Mesothelial cell of epicardium (in vitro differentiated cells): Measurements from ENCODE around the gene GRK5. TPM values are rescaled to one million over a fixed set of nuclear protein-coding genes. Genes with fewer than 3 reads are reported as not detected.
"Not testable (repeated sequence)": the region's sequence is repeated elsewhere in the genome, so short reads cannot be mapped to it uniquely, and the experiment has no call there.

Experiments
- DNase-seq, 2 experiments: peaks; one replicate each; pipeline ENCODE4 v3.0.0; 2021; ENCODE audit warnings: low spot score in 2 of 2; ENCODE audit not compliant: unreplicated experiment in 2 of 2
- H3K27ac Mint-ChIP-seq: 2 replicates; pipeline ENCODE4 v1.8.0; 2021; ENCODE audit warnings: mixed read lengths
- H3K27me3 Mint-ChIP-seq: 2 replicates; pipeline ENCODE4 v1.8.0; 2021; ENCODE audit warnings: low read depth, mixed read lengths
- H3K36me3 Mint-ChIP-seq: 2 replicates; pipeline ENCODE4 v1.8.0; 2021; ENCODE audit warnings: mixed read lengths
- H3K4me1 Mint-ChIP-seq: 2 replicates; pipeline ENCODE4 v1.8.0; 2021; ENCODE audit warnings: mixed read lengths
- H3K4me3 Mint-ChIP-seq: 2 replicates; pipeline ENCODE4 v1.8.0; 2021; ENCODE audit warnings: mild to moderate bottlenecking, moderate library complexity, mixed read lengths
- H3K9me3 Mint-ChIP-seq: 2 replicates; pipeline ENCODE4 v1.8.0; 2021; ENCODE audit warnings: mixed read lengths
- CTCF ChIP-seq: fragments of 200-600 bp; sonication (generic); IDR thresholded peaks from one replicate; pipeline ENCODE4 v1.5.0; 2021; ENCODE audit warnings: antibody characterized with exemption; ENCODE audit not compliant: unreplicated experiment
- total RNA-seq: library from RNA; stranded (reverse); gene quantifications from 3 replicates; pipeline ENCODE4 v1.2.1, GENCODE V29; 2021

Gene GRK5
- total RNA-seq, 1 donor from 2014 or later, result 14.5 TPM

- Mint-ChIP-seq H3K27ac (no peak overlapping the region), H3K9me3 (no peaks in the 10 kb centered on the region), H3K27me3 (no peaks in the 10 kb centered on the region), H3K36me3 (no peaks in the 10 kb centered on the region), H3K4me3 (no peak overlapping the region), H3K4me1 (peaks cover 25% of the 10 kb centered on the region)
- TF ChIP-seq CTCF, result no peak
- no peak for DNase-seq
These were observed 17.8 kb downstream of the GRK5 start for GRCh38 chr10:119225083-119225658.

DNA sequence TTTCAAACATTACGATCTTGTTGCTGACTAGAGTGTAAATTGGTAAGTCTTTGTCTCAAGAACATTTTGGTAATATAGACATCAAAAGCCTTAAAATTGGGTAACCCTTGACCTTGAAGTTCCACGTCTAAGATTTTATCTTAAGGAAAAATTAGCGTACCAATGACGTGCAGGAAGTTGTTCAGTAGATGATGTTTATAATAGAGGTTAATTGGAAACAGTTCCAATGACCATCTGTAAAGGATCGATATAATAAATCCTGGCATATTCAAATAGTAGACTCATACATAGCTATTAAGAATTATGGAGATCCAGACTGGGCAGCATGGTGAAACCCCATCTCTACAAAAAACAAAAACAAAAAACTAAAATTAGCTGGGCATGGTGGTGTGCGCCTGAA lies 20.5 kb downstream of the GRK5 start:
- TF ChIP-seq CTCF, result no peak
- Mint-ChIP-seq H3K4me1 (peaks cover 8% of the 10 kb centered on the region), H3K36me3 (peaks cover 7% of the 10 kb centered on the region), H3K27ac (no peak overlapping the region), H3K27me3 (no peaks in the 10 kb centered on the region), H3K4me3 (no peak overlapping the region), H3K9me3 (peaks cover 16% of the 10 kb centered on the region)
- DNase-seq, result no peak

DNA sequence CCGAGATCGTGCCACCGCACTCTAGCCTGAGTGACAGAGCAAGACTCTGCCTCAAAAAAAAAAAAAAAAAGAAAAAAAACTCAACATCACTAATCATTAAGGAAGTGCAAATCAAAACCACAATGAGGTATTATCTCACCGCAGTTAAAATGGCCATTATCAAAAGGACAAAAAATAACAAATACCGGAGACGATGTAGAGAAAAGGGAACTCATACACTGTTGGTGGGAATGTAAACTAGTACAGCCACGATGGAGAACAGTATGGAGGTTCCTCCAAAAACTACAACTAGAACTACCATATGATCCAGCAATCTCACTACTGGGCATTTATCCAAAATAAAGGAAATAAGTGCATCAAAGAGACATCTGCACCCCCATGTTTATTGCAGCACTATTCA lies 24.3 kb downstream of the GRK5 start:
- Mint-ChIP-seq H3K9me3 (peaks cover 16% of the 10 kb centered on the region), H3K36me3 (peaks cover 7% of the 10 kb centered on the region), H3K27ac (no peak overlapping the region), H3K4me1 (peaks cover 18% of the 10 kb centered on the region), H3K27me3 (no peaks in the 10 kb centered on the region), H3K4me3 (no peak overlapping the region)
- no peak for DNase-seq
- TF ChIP-seq CTCF, result no peak

DNA sequence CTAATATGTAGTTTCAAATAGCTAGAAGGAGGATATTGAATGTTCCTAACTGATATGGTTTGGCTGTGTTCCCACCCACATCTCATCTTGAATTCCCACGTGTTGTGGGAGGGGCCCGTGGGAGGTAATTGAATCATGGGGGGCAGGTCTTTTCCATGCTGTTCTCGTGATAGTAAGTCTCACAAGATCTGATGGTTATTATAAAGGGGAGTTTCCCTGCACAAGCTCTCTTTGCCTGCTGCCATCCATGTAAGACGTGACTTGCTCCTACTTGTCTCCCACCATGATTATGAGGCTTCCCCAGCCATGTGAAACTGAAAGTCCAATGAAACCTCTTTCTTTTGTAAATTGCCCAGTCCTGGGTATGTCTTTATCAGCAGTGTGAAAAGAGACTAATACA lies 25.1 kb downstream of the GRK5 start:
- not testable (repeated sequence) for H3K4me3 Mint-ChIP-seq, DNase-seq, H3K36me3 Mint-ChIP-seq, H3K27ac Mint-ChIP-seq, H3K27me3 Mint-ChIP-seq
- Mint-ChIP-seq H3K9me3 (peaks cover 16% of the 10 kb centered on the region), H3K4me1 (peaks cover 26% of the 10 kb centered on the region)

DNA sequence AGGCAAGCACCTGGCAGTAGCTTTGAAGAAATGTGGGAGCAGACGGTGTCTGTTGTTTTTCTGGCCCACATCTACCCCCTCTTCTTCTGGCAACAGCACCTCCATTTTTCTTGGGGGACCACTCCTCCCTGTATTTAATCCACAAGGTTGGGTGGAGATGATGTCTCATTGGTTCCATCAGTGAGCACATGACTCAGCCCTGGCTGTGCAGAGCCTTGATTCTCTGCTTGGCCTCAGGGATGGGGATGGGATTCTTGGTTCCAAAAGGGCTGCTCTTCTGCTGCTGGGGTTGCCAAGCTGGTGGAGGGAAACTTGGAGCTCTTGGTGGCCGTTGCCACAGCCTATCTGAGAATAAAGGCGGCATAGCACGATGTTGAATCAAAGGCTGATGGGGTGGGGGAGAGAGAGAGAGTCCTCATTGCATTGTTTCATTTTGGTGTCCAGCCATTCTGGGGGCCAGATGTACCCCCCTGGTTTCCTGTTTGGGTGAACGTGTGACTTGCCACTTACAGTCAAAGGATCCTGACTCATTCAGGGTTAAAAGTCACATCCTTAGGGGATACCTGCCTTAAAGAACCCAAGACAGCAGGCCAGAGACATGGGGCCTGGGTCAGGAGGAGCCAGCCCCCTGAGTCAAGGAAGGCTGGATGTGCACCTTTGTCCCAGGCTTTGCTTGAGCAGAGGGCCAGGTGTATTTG lies 25.9 kb downstream of the GRK5 start:
- no peak for TF ChIP-seq CTCF
- no peak for DNase-seq
- Mint-ChIP-seq H3K4me3 (no peak overlapping the region), H3K9me3 (peaks cover 16% of the 10 kb centered on the region), H3K4me1 (peaks cover 34% of the 10 kb centered on the region), H3K27ac (no peak overlapping the region), H3K27me3 (no peaks in the 10 kb centered on the region), H3K36me3 (peaks cover 7% of the 10 kb centered on the region)

- no peak overlapping the region for H3K4me3 Mint-ChIP-seq
- no peaks in the 10 kb centered on the region for H3K27me3 Mint-ChIP-seq
- peaks cover 16% of the 10 kb centered on the region for H3K9me3 Mint-ChIP-seq
- no peak for DNase-seq
- H3K27ac Mint-ChIP-seq, result no peak overlapping the region
- H3K36me3 Mint-ChIP-seq, result peaks cover 7% of the 10 kb centered on the region
- peaks cover 40% of the 10 kb centered on the region for H3K4me1 Mint-ChIP-seq
- no peak for TF ChIP-seq CTCF
These were observed 26.4 kb downstream of the GRK5 start for GRCh38 chr10:119233821-119234220.
